Mucosa of descending colon (tissue), 3 donors: ENCODE data around the gene ELP5. TPM values are rescaled to one million over a fixed set of nuclear protein-coding genes. Genes with fewer than 3 reads are reported as not detected.

Experiments
- ATAC-seq: fragments of 200-7000 bp; cut with Tn5 transposase; one replicate; pipeline ENCODE4 v1.9.1; 2020; ENCODE audit warnings: mild to moderate bottlenecking, moderate library complexity
- DNase-seq, 3 donors: peaks; one replicate each; pipeline ENCODE4 v3.0.0-alpha.2; 2020
- H3K36me3 ChIP-seq: fragments of 200-600 bp; one replicate; pipeline ENCODE4 v1.8.0; 2021; ENCODE audit warnings: low read depth, mild to moderate bottlenecking
- H3K4me1 ChIP-seq: fragments of 200-600 bp; one replicate; pipeline ENCODE4 v1.8.0; 2021; ENCODE audit warnings: low read depth, mild to moderate bottlenecking
- H3K4me3 ChIP-seq: fragments of 200-600 bp; one replicate; pipeline ENCODE4 v1.8.0; 2021; ENCODE audit warnings: mild to moderate bottlenecking
- H3K9me3 ChIP-seq: fragments of 200-600 bp; one replicate; pipeline ENCODE4 v1.8.0; 2021; ENCODE audit warnings: mild to moderate bottlenecking
- intact Hi-C, 2 donors: fragments of 100-400 bp; cut with DNase I in 1 of 2; cut with micrococcal nuclease in 1 of 2; formaldehyde crosslinking; loops; one replicate each; pipeline versions ENCODE4 v1.11.0 to v1.11.1; 2022; cut with DNase I, micrococcal nuclease
- total RNA-seq, 3 donors: library from RNA; stranded (reverse); fragmentation: NEBNext Ultra II Directional in 2 of 3; extraction: Animal tissue kit (Norgen Biotek cat#: 25700) in 2 of 3; gene quantifications; one replicate each; pipeline versions ENCODE4 v1.2.1 to v1.2.4, GENCODE V29; 2021 to 2023
- TF ChIP-seq, protein P1 (sequence below): fragments of 200-600 bp; IDR thresholded peaks from one replicate; pipeline ENCODE4 v1.8.0; 2022; ENCODE audit warnings: antibody characterized with exemption, mild to moderate bottlenecking
- donor health status: DM: no; HTN: no; CAD: no; lungs with moderate emphysema.
- donor health status: DM: no; HTN: no; CAD: no.
- donor health status: DM: no; HTN: yes; CAD: no.

ELP5 gene
- total RNA-seq, 3 donors from 2014 or later = 34.9 to 45.6 (median 42.2) TPM

DNA sequence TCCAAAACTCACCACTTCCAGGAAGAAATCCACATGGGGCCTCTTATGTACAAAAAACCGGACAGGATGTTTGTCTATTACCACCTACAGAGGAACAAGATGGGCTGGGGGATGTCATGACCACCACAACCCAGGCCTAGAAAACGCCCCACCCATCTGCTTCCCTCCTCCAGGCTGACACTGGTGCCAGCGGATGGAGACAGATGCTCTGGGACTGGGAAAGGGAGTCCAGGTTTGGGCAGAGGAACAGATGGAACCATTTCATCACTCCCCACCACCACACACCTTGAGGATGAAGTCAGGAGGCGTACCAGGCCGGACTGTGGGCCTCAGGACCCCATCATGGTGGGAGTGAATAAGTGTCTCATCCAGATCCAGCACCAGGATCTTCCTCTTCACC, 5.2 kb upstream of the ELP5 start:
- intact Hi-C loops = no loop called here
- H3K4me1 ChIP-seq = peaks cover 15% of the 10 kb centered on the region
- H3K36me3 ChIP-seq = no peaks in the 10 kb centered on the region
- no peaks in the 10 kb centered on the region for H3K9me3 ChIP-seq
- TF ChIP-seq, protein P1, sequence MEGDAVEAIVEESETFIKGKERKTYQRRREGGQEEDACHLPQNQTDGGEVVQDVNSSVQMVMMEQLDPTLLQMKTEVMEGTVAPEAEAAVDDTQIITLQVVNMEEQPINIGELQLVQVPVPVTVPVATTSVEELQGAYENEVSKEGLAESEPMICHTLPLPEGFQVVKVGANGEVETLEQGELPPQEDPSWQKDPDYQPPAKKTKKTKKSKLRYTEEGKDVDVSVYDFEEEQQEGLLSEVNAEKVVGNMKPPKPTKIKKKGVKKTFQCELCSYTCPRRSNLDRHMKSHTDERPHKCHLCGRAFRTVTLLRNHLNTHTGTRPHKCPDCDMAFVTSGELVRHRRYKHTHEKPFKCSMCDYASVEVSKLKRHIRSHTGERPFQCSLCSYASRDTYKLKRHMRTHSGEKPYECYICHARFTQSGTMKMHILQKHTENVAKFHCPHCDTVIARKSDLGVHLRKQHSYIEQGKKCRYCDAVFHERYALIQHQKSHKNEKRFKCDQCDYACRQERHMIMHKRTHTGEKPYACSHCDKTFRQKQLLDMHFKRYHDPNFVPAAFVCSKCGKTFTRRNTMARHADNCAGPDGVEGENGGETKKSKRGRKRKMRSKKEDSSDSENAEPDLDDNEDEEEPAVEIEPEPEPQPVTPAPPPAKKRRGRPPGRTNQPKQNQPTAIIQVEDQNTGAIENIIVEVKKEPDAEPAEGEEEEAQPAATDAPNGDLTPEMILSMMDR = no peak
- ATAC-seq (no peak), DNase-seq (peak in 1 of 3 donors; percentile 31)
- no peak overlapping the region for H3K4me3 ChIP-seq

DNA sequence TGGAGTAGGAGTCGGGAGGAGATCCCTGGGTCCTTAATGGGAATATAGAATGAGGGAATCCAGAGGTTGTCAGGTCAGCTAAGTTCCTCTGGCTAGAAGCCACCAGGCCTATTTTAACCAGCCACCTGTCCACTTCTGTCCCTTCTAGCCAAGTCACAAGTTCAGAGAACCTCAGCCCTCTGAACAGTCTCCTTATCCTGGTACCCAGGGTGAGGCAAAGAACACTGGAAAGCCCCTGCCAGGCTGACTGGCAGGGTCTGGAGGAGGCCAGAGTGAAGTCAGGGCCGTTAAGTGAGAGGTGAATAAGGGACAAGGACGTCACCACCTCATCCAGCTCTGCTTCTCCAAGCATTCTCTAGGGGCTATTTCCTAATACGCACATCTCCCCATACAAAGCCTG, 3.2 kb upstream of the ELP5 start:
- intact Hi-C loops = no loop called here
- Histone ChIP-seq H3K36me3 (no peaks in the 10 kb centered on the region), H3K4me1 (peaks cover 24% of the 10 kb centered on the region), H3K4me3 (no peak overlapping the region), H3K9me3 (no peaks in the 10 kb centered on the region)
- no peak for ATAC-seq
- no peak for DNase-seq
- TF ChIP-seq, protein P1 = no peak

GRCh38 chr17:7249214-7249613, 2.8 kb upstream of the ELP5 start:
- H3K4me3 ChIP-seq = no peak overlapping the region
- ATAC-seq (no peak), DNase-seq (no peak)
- no peaks in the 10 kb centered on the region for H3K9me3 ChIP-seq
- intact Hi-C loops = no loop called here
- no peaks in the 10 kb centered on the region for H3K36me3 ChIP-seq
- TF ChIP-seq, protein P1 = no peak
- peaks cover 24% of the 10 kb centered on the region for H3K4me1 ChIP-seq

DNA sequence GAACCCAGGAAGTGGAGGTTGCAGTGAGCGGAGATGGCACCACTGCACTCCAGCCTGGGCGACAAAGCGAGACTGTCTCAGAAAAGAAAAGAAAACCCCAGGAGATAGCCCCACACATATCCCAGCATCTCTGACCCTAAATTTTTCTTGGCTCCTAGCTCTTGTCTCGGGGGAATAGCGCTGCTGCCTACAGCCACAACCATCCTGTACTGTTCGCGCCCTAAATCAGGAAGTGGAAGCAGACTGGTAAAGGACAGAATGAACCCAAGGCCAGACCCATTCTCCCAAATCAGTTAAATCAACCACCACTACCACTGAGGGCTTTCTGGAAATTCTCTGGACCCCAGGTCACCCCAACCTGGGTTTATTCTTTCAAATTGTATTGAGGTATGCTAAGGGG, 2.2 kb upstream of the ELP5 start:
- H3K4me1 ChIP-seq = peaks cover 24% of the 10 kb centered on the region
- ATAC-seq (no peak), DNase-seq (no peak)
- H3K36me3 ChIP-seq = no peaks in the 10 kb centered on the region
- no peak overlapping the region for H3K4me3 ChIP-seq
- intact Hi-C loops = no loop called here
- TF ChIP-seq, protein P1 = no peak
- H3K9me3 ChIP-seq = no peaks in the 10 kb centered on the region

DNA sequence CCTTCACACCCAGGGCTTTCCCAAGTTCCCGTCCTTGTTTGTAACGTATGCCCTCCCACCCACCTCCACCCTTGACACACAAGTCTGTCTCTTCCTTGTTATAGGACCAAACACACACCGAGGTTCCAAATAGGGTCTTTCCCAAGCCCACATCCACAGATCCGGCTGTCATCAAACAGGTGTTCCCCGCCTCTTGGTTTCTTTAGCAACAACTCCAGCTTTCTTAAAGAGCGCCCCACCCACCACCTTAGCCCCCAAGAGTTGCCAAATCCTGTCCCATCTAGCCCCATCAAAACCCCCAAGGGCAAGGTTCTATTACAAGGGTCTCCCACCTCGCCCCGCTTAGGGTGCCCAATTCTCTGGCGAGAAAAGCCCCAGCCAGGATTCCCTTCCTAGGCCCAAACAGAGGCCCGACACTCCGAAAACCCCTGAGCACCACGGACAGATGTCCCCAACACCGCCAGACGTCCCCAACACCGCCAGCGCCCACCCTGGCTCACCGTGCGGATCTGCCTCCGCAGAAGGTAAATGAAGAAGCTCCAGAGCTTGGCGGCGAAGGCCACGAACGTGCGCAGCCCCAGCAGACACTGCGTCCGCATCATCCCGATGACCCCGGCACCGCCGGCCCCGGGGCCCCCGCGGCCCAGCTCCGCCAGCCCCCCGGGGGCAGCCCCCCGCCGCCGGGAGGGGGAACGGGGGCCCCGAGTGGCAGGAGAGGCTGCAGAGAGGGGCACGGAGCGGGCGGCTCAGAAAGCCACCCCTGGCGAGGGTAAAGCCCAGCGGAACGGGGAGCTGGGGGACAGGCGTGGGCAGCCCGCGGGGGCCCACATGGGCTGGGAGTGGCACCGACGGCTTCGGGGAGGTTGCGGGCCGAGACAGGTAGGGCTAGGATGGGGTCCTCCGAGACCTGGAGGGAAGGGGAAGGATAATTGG, 1.1 kb upstream of the ELP5 start:
- ATAC-seq (peak; percentile 0), DNase-seq (peak; percentile 57 to 77 (median 66))
- TF ChIP-seq, protein P1 = no peak
- intact Hi-C loops = no loop called here
- Histone ChIP-seq H3K4me1 (peaks cover 24% of the 10 kb centered on the region), H3K9me3 (no peaks in the 10 kb centered on the region), H3K36me3 (no peaks in the 10 kb centered on the region), H3K4me3 (peak overlapping the region; percentile 85)
